ENCODE results near the gene ISM2. TPM values are rescaled to one million over a fixed set of nuclear protein-coding genes. Genes with fewer than 3 reads are reported as not detected.

ISM2 gene
- total and polyA plus RNA-seq, 2 of the 13 experiments (the other 11 are each of a cell fraction or from before 2014, with no cell fraction given), result 1.8 to 40.7 TPM

- TF ChIP-seq, protein P1, sequence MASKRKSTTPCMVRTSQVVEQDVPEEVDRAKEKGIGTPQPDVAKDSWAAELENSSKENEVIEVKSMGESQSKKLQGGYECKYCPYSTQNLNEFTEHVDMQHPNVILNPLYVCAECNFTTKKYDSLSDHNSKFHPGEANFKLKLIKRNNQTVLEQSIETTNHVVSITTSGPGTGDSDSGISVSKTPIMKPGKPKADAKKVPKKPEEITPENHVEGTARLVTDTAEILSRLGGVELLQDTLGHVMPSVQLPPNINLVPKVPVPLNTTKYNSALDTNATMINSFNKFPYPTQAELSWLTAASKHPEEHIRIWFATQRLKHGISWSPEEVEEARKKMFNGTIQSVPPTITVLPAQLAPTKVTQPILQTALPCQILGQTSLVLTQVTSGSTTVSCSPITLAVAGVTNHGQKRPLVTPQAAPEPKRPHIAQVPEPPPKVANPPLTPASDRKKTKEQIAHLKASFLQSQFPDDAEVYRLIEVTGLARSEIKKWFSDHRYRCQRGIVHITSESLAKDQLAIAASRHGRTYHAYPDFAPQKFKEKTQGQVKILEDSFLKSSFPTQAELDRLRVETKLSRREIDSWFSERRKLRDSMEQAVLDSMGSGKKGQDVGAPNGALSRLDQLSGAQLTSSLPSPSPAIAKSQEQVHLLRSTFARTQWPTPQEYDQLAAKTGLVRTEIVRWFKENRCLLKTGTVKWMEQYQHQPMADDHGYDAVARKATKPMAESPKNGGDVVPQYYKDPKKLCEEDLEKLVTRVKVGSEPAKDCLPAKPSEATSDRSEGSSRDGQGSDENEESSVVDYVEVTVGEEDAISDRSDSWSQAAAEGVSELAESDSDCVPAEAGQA (IDR thresholded peaks at IDR 0.05; ENCODE audit: low read depth), result no peak
- TF ChIP-seq, protein P1 (CRISPR knock-in tag; IDR thresholded peaks at IDR 0.05; ENCODE audit: borderline replicate concordance), result no peak
- TF ChIP-seq ZC3H4 (CRISPR knock-in tag; IDR thresholded peaks at IDR 0.05; ENCODE audit: borderline replicate concordance), result no peak
- no peak for TF ChIP-seq THAP11 (CRISPR knock-in tag; IDR thresholded peaks at IDR 0.05)
- TF ChIP-seq CHD4 (IDR thresholded peaks at IDR 0.05; ENCODE audit: borderline replicate concordance, low read length), result no peak
- TF ChIP-seq ZNF547 (CRISPR knock-in tag; IDR thresholded peaks at IDR 0.05), result no peak
- TF ChIP-seq BRD4 (CRISPR knock-in tag; IDR thresholded peaks at IDR 0.05), result no peak
- TF ChIP-seq MTF1 (CRISPR knock-in tag; IDR thresholded peaks at IDR 0.05), result no peak
- TF ChIP-seq ZNF75D (CRISPR knock-in tag; IDR thresholded peaks at IDR 0.05; ENCODE audit: borderline replicate concordance), result no peak
- no peak for TF ChIP-seq CHD2 (IDR thresholded peaks at IDR 0.05; ENCODE audit: low read depth, low read length)
- no peak for TF ChIP-seq MTA1 (CRISPR knock-in tag; IDR thresholded peaks at IDR 0.05; ENCODE audit: borderline replicate concordance)
- no peak for TF ChIP-seq XBP1 (CRISPR knock-in tag; IDR thresholded peaks at IDR 0.05)
- no peak for TF ChIP-seq ZNF280D (CRISPR knock-in tag; IDR thresholded peaks at IDR 0.05)
- TF ChIP-seq, protein P2, sequence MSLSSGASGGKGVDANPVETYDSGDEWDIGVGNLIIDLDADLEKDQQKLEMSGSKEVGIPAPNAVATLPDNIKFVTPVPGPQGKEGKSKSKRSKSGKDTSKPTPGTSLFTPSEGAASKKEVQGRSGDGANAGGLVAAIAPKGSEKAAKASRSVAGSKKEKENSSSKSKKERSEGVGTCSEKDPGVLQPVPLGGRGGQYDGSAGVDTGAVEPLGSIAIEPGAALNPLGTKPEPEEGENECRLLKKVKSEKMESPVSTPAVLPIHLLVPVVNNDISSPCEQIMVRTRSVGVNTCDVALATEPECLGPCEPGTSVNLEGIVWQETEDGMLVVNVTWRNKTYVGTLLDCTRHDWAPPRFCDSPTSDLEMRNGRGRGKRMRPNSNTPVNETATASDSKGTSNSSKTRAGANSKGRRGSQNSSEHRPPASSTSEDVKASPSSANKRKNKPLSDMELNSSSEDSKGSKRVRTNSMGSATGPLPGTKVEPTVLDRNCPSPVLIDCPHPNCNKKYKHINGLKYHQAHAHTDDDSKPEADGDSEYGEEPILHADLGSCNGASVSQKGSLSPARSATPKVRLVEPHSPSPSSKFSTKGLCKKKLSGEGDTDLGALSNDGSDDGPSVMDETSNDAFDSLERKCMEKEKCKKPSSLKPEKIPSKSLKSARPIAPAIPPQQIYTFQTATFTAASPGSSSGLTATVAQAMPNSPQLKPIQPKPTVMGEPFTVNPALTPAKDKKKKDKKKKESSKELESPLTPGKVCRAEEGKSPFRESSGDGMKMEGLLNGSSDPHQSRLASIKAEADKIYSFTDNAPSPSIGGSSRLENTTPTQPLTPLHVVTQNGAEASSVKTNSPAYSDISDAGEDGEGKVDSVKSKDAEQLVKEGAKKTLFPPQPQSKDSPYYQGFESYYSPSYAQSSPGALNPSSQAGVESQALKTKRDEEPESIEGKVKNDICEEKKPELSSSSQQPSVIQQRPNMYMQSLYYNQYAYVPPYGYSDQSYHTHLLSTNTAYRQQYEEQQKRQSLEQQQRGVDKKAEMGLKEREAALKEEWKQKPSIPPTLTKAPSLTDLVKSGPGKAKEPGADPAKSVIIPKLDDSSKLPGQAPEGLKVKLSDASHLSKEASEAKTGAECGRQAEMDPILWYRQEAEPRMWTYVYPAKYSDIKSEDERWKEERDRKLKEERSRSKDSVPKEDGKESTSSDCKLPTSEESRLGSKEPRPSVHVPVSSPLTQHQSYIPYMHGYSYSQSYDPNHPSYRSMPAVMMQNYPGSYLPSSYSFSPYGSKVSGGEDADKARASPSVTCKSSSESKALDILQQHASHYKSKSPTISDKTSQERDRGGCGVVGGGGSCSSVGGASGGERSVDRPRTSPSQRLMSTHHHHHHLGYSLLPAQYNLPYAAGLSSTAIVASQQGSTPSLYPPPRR (CRISPR knock-in tag; IDR thresholded peaks at IDR 0.05; ENCODE audit: borderline replicate concordance), result no peak
- no peak for TF ChIP-seq ZNF234 (CRISPR knock-in tag; conservative IDR thresholded peaks at IDR 0.05)
- no peak for TF ChIP-seq ZNF766 (CRISPR knock-in tag; IDR thresholded peaks at IDR 0.05; ENCODE audit: borderline replicate concordance)
Observed at GRCh38 chr14:77439861-77440260, 58.8 kb downstream of the ISM2 start (continued).

All from HepG2 (cell line).